ENCODE measurements around the gene COL5A3.

DNA sequence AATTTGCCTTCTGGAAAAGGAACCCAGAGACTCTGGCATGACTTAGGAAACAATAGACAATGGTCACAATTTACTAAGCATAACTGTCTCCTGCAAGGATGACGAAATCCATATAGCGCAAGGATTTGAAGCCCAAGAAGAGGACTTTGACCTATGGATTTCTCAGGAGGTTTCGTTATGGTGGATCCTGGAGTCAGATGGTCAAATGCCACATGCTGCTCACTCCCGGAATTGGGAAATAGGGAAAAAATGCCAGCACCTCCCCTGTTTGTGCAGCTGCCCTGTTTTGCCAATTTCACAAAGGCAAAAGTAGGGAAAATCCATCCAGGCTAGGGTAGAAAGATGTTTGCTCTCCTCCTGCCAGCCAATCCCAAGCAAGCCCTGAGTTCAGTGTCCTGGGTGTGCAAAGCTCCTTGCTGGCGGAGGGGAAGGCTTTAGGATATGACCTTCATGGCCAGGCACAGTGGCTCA, 26.3 kb upstream of the COL5A3 start:
- no peak for TF ChIP-seq POLR2A (IDR thresholded peaks at IDR 0.05; ENCODE audit: low read length)
- TF ChIP-seq GATA1 (IDR thresholded peaks at IDR 0.05; ENCODE audit: low read depth, low read length) = no peak

All from erythroblast (primary cell).